HG02973 (cell line): Measurements from ENCODE around the gene SMIM23.
"Not testable (repeated sequence)": the region's sequence is repeated elsewhere in the genome, so short reads cannot be mapped to it uniquely, and the experiment has no call there.

Experiments
- ATAC-seq: cut with Tn5 transposase; IDR thresholded peaks from one replicate; pipeline ENCODE4 v1.9.1; 2021; ENCODE audit warnings: moderate library complexity; ENCODE audit not compliant: unreplicated experiment

SMIM23 gene

GRCh38 chr5:171771856-171772255 is 13.8 kb upstream of the SMIM23 start:
- ATAC-seq: no peak

GRCh38 chr5:171773106-171773505 is 12.5 kb upstream of the SMIM23 start:
- no peak for ATAC-seq

DNA sequence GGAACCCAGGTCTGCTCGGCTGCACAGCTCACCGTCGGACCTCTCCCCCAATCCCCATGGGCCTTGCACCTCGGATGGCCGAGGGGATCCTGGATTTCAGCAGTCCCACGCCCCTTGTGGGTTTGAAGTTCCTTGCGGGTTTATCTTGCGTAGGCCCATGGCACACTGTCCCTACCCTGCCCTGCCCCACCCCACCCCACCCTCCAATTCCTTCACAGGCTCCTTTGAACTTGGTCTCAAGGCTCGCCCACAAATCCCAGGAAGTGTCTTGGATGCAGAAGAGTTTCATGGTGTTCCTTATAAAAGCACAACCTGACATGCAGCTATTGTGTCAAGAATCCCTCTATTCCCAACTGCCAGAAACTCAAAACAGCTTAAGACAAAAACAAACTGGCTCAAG is 11.2 kb upstream of the SMIM23 start:
- no peak for ATAC-seq

- ATAC-seq: no peak
Measured at GRCh38 chr5:171776213-171776612, 9.4 kb upstream of the SMIM23 start.

GRCh38 chr5:171776770-171777759 is 8.6 kb upstream of the SMIM23 start:
- ATAC-seq: no peak

DNA sequence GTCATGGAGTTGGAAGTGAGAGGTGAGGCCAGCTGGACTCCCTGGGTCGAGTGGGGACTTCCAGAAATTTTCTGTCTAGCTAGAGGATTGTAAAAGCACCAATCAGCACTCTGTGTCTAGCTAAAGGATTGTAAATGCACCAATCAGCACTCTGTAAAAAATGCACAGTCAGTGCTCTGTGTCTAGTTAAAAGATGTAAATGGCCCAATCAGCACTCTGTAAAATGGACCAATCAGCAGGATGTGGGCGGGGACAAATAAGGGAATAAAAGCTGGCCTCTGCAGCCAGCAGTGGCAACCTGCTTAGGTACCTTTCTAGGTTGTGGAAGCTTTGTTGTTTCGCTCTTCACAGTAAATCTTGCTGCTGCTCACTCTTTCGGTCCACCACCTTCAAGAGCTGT is 3.9 kb upstream of the SMIM23 start:
- ATAC-seq: not testable (repeated sequence)

DNA sequence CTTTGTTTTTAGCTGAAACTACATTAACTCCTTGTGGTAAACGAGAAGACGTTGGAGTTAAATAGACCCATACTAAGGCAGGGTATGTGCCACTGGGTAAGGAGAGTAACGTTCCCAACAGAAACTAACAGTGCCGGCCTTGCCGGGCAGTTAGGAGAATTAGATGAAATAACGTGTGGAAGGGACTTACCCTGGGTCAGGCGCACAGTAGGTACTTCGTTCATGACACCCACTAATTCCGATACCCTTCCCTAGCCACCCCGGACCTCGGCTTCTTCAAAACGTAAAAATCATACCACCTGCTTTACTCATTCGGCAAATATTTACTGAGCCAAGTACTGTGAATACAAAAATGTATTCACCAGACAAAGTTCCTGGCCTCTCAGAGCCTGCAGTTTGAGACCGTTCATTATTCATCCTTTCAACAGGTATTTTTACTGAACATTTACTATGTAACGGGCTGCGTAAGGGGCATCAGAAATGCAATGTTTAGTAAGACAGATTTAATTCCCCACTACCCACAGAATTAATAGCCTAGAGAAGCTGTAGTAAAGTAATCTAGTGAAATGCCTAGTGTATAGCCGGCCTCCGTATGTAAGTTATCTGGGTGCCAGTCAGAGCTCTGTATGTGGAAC is 3.2 kb upstream of the SMIM23 start:
- ATAC-seq: no peak

DNA sequence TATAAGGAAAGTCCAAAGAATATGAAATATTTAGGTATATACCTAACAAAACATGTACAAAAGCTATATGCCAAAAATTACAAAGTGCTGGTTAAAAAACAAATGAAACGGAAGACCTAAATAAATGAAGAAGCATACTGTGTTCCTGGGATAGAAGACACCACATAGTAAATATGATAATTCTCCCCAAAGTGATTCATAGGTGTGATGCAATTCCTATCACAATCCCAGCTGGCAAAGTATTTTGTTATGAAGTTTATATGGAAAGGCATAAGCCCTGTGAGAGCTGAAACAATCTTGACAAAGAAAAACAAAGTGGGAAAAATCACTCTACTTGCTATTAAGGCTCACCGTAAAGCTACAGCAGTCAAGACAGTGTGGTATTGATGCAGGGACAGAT is 2.6 kb upstream of the SMIM23 start:
- ATAC-seq: no peak

GRCh38 chr5:171789353-171789752 is 3.7 kb downstream of the SMIM23 start:
- no peak for ATAC-seq

- ATAC-seq: no peak
Measured at GRCh38 chr5:171790408-171790807, 4.8 kb downstream of the SMIM23 start.

DNA sequence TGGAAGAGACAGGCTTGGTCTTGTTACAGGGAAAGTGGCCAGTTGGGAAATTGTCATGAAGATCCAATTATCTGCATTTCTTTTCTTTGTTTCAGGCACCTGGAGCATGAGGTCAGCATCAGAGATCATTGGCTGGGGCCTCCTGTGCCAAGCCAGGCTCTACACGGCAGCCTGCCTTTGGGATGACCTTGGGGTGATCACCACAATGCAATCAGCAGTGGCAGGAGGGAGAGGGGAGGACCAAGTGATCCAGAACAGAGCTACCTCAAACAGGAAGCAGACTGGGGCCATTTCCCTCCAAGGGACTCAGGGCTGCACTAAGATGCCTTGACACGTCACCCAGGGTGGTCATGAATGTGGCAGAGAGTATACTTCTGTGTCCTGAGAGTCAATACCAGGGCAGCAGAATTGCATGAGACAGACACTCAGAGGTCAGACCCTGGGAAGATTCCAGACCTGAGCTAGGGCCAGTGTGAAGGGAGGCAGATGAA is 8.9 kb downstream of the SMIM23 start:
- no peak for ATAC-seq

- no peak for ATAC-seq
Measured at GRCh38 chr5:171795381-171795780, 9.8 kb downstream of the SMIM23 start.

GRCh38 chr5:171796436-171796835 is 10.8 kb downstream of the SMIM23 start:
- ATAC-seq: no peak

DNA sequence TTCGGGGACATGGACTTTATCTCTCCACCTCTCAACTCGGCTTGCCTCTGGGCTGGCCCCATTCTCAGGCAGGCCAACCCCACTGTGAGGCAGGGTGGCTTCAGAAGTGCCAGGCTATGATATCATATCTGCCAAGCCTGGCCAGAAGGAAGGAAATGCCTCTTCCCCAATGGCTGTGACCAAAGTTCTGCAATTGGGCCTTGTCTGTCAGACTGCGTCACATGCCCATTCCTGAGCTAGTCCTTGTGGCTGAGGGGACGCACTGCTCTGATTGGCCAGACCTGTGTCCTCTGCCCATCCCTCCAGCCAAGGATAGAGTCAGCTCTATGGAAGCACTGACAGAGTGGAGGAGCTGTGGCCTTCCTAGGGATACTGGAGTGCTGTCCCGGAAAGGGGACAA is 11.9 kb downstream of the SMIM23 start:
- ATAC-seq: no peak

GRCh38 chr5:171798418-171798817 is 12.8 kb downstream of the SMIM23 start:
- ATAC-seq: no peak

DNA sequence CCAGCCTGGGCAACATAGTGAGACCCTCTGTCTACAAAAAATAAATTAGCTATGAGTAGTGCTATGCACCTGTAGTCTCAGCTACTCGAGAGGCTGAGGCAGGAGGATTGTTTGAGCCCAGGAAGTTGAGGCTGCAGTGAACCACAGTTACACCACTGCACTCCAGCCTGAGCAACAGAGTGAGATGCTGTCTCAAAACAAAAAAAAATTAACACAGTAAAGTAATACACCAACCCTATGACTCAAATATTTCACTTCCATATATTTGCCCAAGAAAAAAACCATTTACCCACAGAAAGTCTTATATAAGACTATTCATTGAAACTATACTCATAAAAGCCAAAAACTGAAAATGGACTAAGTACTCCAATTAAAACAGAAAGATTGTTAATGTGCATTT is 16.2 kb downstream of the SMIM23 start:
- no peak for ATAC-seq

GRCh38 chr5:171805746-171806145 is 20.1 kb downstream of the SMIM23 start:
- no peak for ATAC-seq

DNA sequence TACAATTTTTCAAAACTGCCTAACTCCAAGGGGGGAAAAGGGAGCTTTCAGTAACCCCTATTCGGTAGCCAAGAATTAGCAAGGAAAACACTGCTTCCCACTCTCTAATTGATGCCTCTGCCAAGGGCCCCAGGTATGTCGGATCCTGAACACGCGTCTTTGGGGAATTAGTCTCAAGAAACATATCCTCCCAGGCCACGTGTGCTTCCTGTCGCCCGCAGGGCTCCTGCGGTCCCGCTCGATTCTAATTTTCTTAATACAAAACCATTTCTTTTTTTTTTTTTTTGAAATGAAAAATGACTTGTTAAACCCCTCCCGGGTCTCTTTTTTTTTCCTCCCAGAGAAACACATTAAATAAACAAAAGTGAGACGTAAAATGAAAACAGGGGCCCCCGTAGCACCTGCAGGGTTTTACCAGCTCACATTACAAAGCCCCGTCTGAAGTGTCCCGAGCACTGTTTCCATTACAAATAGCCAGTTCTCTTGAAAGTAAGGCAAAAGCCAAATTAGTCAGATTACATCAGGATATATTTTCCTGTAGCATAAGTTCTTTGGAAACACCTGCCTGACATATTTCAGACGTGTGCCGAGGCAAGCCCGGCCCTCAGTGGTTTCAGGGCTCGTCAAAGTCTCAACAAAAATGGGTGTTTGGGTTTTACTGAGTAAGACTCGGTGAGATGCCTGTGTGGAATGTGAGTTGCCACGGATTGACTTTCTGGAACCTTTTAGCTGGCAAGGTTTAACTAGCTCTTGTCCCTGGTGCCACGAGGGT is 21.5 kb downstream of the SMIM23 start:
- ATAC-seq: no peak

GRCh38 chr5:171808453-171808852 is 22.8 kb downstream of the SMIM23 start:
- no peak for ATAC-seq

DNA sequence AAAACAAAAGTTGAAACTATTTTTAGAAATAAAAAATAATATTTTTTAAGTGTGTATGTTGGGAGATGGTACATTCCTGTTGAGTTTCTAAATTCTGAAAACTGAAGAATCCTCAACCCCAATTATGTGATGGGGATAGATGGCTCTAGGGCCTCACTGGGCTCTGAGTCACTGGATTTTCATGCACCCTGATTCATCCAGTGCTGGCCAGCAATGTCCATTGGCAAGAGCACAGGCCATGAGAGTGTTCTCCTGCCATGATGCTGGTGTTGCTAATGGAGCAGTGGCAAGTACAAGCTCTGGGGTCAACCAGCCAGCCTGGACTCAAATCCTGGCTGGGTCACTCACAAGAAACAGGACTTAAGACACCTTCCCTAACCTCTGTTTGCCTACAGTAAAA is 23.3 kb downstream of the SMIM23 start:
- no peak for ATAC-seq

DNA sequence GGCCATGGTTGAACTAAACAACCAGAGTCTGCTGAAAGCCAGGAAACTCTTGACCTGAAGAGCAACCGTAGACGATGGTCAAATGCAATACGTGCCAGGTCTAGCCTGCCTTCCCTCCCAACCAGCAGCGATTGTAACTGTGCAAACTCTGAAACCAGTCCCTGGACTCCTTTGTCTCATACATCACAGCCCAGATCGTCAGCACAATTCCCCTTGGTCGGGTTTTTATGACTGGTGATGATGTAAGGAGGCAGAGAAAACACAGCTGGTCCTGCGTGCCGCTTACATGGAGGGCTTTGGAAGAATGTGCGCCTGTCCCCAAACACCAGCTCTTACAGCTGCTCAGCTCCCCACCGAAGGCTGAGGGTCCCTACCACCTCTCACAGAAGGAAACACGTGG is 24.6 kb downstream of the SMIM23 start:
- no peak for ATAC-seq
